Naive B cell (primary cell): ENCODE measurements around the gene SESN3. TPM values are rescaled to one million over a fixed set of nuclear protein-coding genes. Genes with fewer than 3 reads are reported as not detected.
"Not testable (repeated sequence)": the region's sequence is repeated elsewhere in the genome, so short reads cannot be mapped to it uniquely, and the experiment has no call there.

ENCODE experiments used
- ATAC-seq, 2 donors: fragments of 150-1000 bp; cut with Tn5 transposase; 2 replicates each; pipeline ENCODE4 v1.10.0; 2021; ENCODE audit warnings: low read depth in 2 of 2, mild to moderate bottlenecking in 2 of 2, moderate library complexity in 2 of 2
- DNase-seq: peaks from one replicate; pipeline ENCODE4 v3.0.0; 2022
- H3K27ac Mint-ChIP-seq, 6 donors: one replicate each; pipeline ENCODE4 v1.8.0; 2020 to 2022; ENCODE audit warnings: mild to moderate bottlenecking in 6 of 6, mixed read lengths in 6 of 6, moderate library complexity in 5 of 6, inconsistent platforms in 2 of 6
- H3K27me3 Mint-ChIP-seq, 3 donors: one replicate each; pipeline ENCODE4 v1.8.0; 2021 to 2022; ENCODE audit warnings: mixed read lengths in 3 of 3, mild to moderate bottlenecking in 1 of 3
- H3K36me3 Mint-ChIP-seq, 2 donors: one replicate each; pipeline ENCODE4 v1.8.0; 2020 to 2022; ENCODE audit warnings: mixed read lengths in 2 of 2, inconsistent platforms in 1 of 2, mild to moderate bottlenecking in 1 of 2
- H3K4me1 Mint-ChIP-seq, 3 donors: one replicate each; pipeline ENCODE4 v1.8.0; 2020 to 2022; ENCODE audit warnings: mixed read lengths in 3 of 3, inconsistent platforms in 1 of 3, mild to moderate bottlenecking in 1 of 3, moderate library complexity in 1 of 3
- H3K4me3 Mint-ChIP-seq, 8 donors: one replicate each; pipeline ENCODE4 v1.8.0; 2020 to 2022; ENCODE audit warnings: mild to moderate bottlenecking in 8 of 8, mixed read lengths in 8 of 8, moderate library complexity in 8 of 8, inconsistent platforms in 2 of 8
- H3K9me3 Mint-ChIP-seq, 7 donors: one replicate each; pipeline ENCODE4 v1.8.0; 2020 to 2022; ENCODE audit warnings: mixed read lengths in 7 of 7, mild to moderate bottlenecking in 5 of 7, inconsistent platforms in 2 of 7, moderate library complexity in 1 of 7
- polyA plus RNA-seq, 6 donors: library from polyadenylated mRNA; unstranded; fragments of 300-500 nt; fragmentation: Illumina TruSeq; gene quantifications; one replicate each; pipeline ENCODE4 v1.2.3, GENCODE V29; 2021; ENCODE audit warnings: low read depth in 6 of 6

SESN3 gene
- polyA plus RNA-seq, 6 donors from 2014 or later = 2.1 to 3.4 (median 2.6) TPM

DNA sequence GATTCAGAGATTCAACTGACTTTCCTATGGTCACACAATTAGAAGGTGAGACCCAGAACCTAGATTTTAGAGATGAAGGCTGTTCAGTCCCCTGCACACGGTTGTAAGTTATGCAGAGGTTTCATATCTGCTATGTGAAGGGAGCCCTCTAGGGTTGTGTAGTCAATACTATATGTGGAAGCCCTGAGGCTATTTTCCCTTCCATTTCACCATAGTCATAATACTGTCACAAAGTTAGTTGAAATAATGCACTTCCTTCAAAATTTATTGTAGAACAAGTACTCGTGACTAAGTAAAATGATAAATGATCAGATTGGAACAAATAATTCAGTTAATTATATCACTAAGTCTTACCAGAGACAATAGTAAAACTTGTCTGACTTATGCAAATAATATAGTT lies 92.6 kb downstream of the SESN3 start:
- Mint-ChIP-seq H3K36me3 (no peaks in the 10 kb centered on the region), H3K27me3 (no peaks in the 10 kb centered on the region), H3K4me3 (no peak overlapping the region), H3K4me1 (peaks cover 0 to 4% (median 3%) of the 10 kb centered on the region in 3 donors), H3K27ac (peak overlapping the region in 2 of 6 donors; percentile 5 to 83), H3K9me3 (no peaks in the 10 kb centered on the region)
- ATAC-seq = peak; percentile 87
- no peak for DNase-seq

DNA sequence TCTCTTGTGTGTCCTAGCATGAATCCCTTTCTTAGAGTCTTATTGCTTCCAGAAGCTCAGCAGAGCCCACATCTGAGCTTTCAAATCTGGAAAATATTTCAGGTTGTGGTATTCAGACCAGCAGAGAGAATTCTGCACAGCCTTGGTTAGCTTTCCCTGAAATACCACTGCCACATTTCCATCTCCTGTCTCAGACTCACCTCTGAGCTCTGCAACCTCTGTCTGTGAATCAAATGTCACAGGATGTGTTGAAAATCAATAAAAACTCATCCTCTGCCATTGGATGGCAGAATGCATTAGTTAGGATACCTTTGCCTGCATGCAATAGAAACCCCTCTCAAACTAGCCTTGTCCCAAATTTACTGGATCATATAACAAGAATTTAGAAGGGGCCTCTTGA lies 93.7 kb downstream of the SESN3 start:
- DNase-seq = no peak
- Mint-ChIP-seq H3K4me1 (peaks cover 0 to 3% (median 1%) of the 10 kb centered on the region in 3 donors), H3K9me3 (no peaks in the 10 kb centered on the region), H3K4me3 (no peak overlapping the region), H3K27ac (peak overlapping the region in 1 of 6 donors; percentile 21), H3K36me3 (peaks cover 0 to 2% of the 10 kb centered on the region in 2 donors), H3K27me3 (no peaks in the 10 kb centered on the region)
- no peak for ATAC-seq

DNA sequence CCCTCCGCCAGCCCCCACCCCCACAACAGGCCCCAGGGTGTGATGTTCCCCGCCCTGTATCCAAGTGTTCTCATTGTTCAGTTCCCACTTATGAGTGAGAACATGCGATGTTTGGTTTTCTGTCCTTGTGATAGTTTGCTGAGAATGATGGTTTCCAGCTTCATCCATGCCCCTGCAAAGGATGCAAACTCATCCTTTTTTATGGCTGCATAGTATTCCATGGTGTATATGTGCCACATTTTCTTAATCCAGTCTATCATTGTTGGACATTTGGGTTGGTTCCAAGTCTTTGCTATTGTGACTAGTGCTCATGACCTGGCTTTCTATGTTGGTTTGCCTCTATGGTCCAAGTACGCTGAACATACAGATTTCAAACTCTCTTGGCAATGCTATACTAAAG lies 94.3 kb downstream of the SESN3 start:
- not testable (repeated sequence) for H3K9me3 Mint-ChIP-seq, H3K36me3 Mint-ChIP-seq, ATAC-seq, DNase-seq, H3K27ac Mint-ChIP-seq, H3K27me3 Mint-ChIP-seq, H3K4me3 Mint-ChIP-seq, H3K4me1 Mint-ChIP-seq

DNA sequence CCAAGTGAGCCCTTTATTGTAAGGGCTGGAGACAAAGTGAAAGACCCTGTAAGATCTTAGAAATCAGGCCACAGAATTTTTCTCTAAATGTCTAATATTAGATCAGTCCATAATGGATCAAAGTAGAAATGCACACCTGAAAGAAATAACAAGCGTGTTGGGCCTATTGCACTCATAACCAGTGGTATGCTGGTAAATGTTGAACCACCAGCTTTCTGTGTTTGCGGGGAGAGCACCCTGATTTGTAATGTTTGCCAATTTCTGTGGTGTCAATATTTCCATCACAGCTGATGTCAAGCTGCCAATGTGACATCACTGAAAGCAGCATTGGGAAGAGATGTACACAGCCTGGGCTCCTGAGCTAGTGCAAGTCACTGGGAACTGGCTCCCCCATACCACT lies 95.1 kb downstream of the SESN3 start:
- H3K4me3 Mint-ChIP-seq = no peak overlapping the region
- no peak for ATAC-seq
- H3K36me3 Mint-ChIP-seq = peaks cover 0 to 7% of the 10 kb centered on the region in 2 donors

DNA sequence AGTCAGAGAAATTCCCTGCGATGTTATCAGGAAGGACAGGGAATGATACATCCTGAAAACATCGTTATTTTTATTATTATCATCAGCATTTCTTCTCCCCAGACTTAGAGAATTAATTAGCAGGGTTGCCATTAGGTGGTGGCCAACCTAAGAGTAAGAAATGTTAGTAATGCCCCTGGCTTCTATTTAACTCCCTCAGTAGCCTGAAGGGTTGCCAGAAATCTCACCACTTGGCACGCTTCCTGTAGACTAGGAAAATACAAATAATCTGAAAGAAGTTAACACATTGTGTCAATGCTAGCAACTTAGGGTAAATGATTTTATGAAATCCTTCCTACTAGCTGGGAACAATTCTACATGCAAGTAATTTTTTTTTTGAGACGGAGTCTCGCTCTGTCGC lies 95.8 kb downstream of the SESN3 start:
- no peak for ATAC-seq
- no peak overlapping the region for H3K4me3 Mint-ChIP-seq
- no peak overlapping the region for H3K27ac Mint-ChIP-seq

More for the DNA sequence above, 95.1 kb downstream of the SESN3 start:
- H3K27ac Mint-ChIP-seq = peak overlapping the region in 1 of 6 donors; percentile 15
- H3K27me3 Mint-ChIP-seq = no peaks in the 10 kb centered on the region
- H3K4me1 Mint-ChIP-seq = peaks cover 0 to 3% (median 1%) of the 10 kb centered on the region in 3 donors
- H3K9me3 Mint-ChIP-seq = no peaks in the 10 kb centered on the region
- DNase-seq = no peak

DNA sequence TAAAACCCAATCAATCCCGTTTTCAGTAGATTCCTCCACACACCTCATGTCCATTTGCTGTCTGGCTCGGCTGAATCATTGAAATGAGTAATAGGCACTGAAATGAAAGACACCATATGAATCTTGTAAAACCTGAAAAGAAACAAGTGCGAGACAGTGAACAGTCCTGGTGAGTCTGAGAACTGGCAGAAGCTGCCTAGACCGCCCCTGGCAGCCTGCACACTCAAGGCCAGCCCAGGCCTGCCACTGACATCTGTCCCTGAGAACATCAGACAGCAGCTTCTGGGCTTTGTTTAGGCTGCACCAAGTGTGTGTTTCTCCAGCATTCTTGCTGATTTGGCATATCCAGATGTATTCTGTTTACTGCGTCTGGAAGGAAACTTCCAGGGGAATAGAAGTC lies 96.5 kb downstream of the SESN3 start:
- Mint-ChIP-seq H3K27me3 (no peaks in the 10 kb centered on the region), H3K27ac (peak overlapping the region in 1 of 6 donors; percentile 33), H3K4me3 (no peak overlapping the region), H3K36me3 (peaks cover 6 to 13% of the 10 kb centered on the region in 2 donors), H3K4me1 (peaks cover 0 to 3% (median 1%) of the 10 kb centered on the region in 3 donors), H3K9me3 (no peaks in the 10 kb centered on the region)
- no peak for ATAC-seq
- DNase-seq = no peak

More for the DNA sequence above, 95.8 kb downstream of the SESN3 start:
- DNase-seq = no peak
- H3K27me3 Mint-ChIP-seq = no peaks in the 10 kb centered on the region
- no peaks in the 10 kb centered on the region for H3K9me3 Mint-ChIP-seq
- peaks cover 0 to 8% of the 10 kb centered on the region in 2 donors for H3K36me3 Mint-ChIP-seq
- peaks cover 0 to 3% (median 1%) of the 10 kb centered on the region in 3 donors for H3K4me1 Mint-ChIP-seq

DNA sequence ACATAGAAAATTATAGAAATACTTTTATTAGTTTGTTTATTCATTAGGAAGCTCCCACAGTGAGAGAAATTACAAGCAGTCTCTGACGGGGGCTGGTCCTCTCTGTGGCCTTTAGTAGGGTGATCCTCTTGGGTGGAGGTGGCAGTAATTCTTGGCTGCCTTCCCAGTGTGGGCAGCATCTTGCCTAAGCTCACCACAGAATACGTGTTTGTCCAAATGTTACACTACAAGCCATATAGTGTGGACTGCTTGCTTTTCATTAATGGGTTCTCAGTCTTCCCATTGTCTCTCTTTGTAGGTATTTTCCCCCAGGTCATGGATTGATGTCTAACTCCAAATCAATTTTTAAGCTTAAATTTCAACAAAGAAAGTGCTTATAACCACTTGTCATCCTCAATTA lies 98.0 kb downstream of the SESN3 start:
- Mint-ChIP-seq H3K4me1 (peaks cover 0 to 1% (median 0%) of the 10 kb centered on the region in 3 donors), H3K27me3 (no peaks in the 10 kb centered on the region), H3K27ac (no peak overlapping the region), H3K4me3 (no peak overlapping the region), H3K36me3 (peaks cover 10 to 21% of the 10 kb centered on the region in 2 donors), H3K9me3 (no peaks in the 10 kb centered on the region)
- no peak for ATAC-seq
- DNase-seq = no peak

DNA sequence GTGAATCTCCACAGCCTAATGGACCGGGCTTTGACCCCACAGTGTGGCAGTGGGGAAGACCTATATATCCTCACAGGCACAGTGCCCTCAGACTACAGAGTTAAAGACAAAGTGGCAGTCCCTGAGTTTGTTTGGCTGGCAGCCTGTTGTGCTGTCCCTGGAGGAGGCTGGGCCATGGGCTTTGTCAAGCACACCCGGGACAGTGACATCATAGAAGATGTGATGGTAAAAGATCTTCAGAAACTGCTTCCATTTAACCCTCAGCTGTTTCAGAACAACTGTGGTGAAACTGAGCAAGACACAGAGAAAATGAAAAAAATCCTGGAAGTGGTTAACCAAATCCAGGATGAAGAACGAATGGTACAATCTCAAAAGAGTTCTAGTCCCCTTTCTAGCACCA lies 102.4 kb downstream of the SESN3 start:
- peaks cover 10 to 21% of the 10 kb centered on the region in 2 donors for H3K36me3 Mint-ChIP-seq
- peaks cover 0 to 5% (median 4%) of the 10 kb centered on the region in 3 donors for H3K4me1 Mint-ChIP-seq
- no peak overlapping the region for H3K27ac Mint-ChIP-seq
- no peak overlapping the region for H3K4me3 Mint-ChIP-seq
- DNase-seq (no peak), ATAC-seq (no peak)
- no peaks in the 10 kb centered on the region for H3K9me3 Mint-ChIP-seq
- H3K27me3 Mint-ChIP-seq = no peaks in the 10 kb centered on the region

DNA sequence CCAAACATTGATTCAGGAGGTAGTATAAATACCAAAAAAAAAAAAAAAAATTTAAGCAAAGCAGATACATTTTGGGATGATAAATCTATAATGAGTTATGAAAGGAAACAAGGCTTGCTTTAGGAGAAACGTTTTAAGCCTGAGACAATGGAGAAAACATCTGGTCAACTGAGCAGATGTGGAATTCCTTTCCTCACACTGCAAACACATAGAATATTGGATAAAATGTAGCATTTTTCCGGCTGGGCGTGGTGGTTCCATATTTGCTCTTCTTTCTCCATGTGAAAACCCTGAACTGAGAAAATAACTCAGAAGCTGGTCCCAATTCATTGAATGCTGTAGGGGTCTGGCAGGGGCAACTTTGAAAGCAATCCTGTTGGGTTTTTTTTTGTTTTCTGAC lies 107.4 kb downstream of the SESN3 start:
- no peak for ATAC-seq
- Mint-ChIP-seq H3K36me3 (peaks cover 0 to 9% of the 10 kb centered on the region in 2 donors), H3K9me3 (peaks cover 0 to 2% (median 0%) of the 10 kb centered on the region in 7 donors), H3K27ac (no peak overlapping the region), H3K27me3 (no peaks in the 10 kb centered on the region), H3K4me1 (peaks cover 11 to 27% (median 20%) of the 10 kb centered on the region in 3 donors), H3K4me3 (no peak overlapping the region)
- DNase-seq = no peak

DNA sequence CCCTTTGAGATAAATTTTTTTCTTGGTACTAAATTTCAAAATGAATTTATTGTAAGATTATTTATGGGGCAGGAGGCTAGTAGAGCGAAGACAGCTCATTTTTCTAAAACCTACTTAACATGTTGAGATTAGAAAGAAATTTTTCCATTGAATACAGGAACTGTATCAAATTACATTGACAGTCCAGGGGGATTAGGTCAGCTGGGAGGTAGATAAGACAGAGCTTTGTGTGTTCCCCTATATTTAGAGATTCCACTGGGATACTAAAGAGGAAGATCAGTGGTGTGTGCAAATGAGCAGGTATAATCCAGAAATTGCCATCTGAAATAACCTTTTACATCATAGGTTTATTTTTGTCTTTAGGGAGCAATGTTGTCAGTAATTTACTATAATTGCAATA lies 109.3 kb downstream of the SESN3 start:
- ATAC-seq (no peak), DNase-seq (no peak)
- peaks cover 0 to 8% of the 10 kb centered on the region in 2 donors for H3K36me3 Mint-ChIP-seq
- H3K27me3 Mint-ChIP-seq = no peaks in the 10 kb centered on the region
- peaks cover 18 to 36% (median 29%) of the 10 kb centered on the region in 3 donors for H3K4me1 Mint-ChIP-seq
- H3K27ac Mint-ChIP-seq = peak overlapping the region in 1 of 6 donors; percentile 46
- H3K9me3 Mint-ChIP-seq = peaks cover 0 to 10% (median 1%) of the 10 kb centered on the region in 7 donors
- H3K4me3 Mint-ChIP-seq = no peak overlapping the region

DNA sequence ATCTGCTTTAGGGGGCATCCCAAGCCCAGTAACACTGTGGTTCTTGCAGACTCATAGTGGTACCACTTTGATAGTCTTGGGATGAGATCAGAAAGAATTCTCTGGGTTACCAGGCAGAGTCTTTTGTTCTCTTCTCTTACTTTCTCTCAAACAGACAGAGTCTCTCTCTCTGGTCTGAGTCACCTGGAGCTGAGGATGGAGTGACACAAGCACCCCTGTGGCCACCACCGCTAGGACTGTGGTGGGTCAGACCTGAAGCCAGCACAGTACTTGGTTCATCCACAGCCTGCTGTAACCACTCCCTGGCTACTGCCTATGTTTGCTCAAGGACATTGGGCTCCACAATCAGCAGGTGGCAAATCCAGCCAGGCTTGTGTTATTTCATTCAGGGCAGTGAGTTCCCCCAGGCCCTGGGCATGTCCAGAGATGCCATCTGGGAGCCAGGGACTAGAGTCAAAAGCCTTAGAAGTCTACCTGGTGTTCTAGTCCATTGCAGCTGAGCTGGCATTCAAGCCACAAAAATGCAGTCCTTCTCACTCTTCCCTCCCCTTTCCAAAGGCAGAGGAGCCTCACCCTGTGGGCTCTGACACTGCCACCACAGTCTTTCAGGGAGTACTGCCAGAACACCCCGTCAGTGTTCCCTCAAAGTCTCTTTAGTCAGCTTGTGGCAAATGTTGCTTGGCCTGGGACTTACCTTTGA lies 111.5 kb downstream of the SESN3 start:
- H3K4me1 Mint-ChIP-seq = peaks cover 18 to 31% (median 24%) of the 10 kb centered on the region in 3 donors
- no peak for ATAC-seq
- H3K27ac Mint-ChIP-seq = no peak overlapping the region
- peaks cover 0 to 10% (median 1%) of the 10 kb centered on the region in 7 donors for H3K9me3 Mint-ChIP-seq
- DNase-seq = no peak
- peak overlapping the region in 2 of 8 donors; percentile 6 to 17 for H3K4me3 Mint-ChIP-seq
- no peaks in the 10 kb centered on the region for H3K27me3 Mint-ChIP-seq
- peaks cover 0 to 8% of the 10 kb centered on the region in 2 donors for H3K36me3 Mint-ChIP-seq

DNA sequence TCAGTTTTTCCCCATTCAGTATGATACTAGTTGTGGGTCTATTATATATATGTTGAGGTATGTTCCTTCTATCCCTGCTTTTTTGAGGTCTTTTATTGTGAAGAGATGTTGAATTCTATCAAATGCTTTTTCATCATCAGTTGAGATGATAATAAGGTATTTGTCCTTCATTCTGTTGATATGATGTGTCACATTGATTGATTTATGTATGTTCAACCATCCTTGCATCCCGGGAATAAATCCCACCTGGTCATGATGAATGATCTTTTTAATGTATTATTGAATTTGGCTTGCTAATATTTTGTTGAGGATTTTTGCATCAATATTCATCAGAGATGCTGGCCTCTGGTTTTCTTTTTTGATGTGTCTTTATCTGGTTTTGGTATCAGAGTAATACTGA lies 115.4 kb downstream of the SESN3 start:
- Mint-ChIP-seq H3K27me3 (no peaks in the 10 kb centered on the region), H3K9me3 (peaks cover 0 to 10% (median 1%) of the 10 kb centered on the region in 7 donors), H3K27ac (no peak overlapping the region), H3K4me1 (peaks cover 31 to 34% (median 32%) of the 10 kb centered on the region in 3 donors), H3K36me3 (peaks cover 3 to 16% of the 10 kb centered on the region in 2 donors), H3K4me3 (no peak overlapping the region)
- no peak for ATAC-seq
- no peak for DNase-seq
